ENCODE data around the gene TBC1D26.
"Not testable (repeated sequence)": the region's sequence is repeated elsewhere in the genome, so short reads cannot be mapped to it uniquely, and the experiment has no call there.

Gene TBC1D26

DNA sequence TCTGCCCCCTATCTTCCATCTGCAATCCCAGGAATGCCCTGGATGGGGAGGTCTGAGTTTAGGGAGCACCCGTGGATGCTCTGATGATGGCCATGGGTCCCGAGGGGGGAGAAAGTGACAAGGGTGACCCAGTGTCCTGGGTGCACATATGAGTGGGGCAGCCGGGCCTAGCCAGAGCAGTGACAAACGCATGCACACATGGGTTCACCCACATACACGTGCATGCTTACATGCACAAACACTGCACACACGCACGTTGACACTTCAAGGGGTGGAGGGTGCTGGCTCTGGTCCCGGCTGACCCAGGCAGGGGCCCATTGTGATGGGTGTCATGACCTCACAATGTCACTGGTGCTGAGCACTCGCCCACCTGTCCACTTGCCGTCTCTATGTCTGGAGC lies at the start of gene TBC1D26:
TBC1D26 (plus strand) TSS at position 384 of the 400 bp plus-strand sequence. CDS start 3,066 bp downstream, outside the sequence.
- H3K4me3 Mint-ChIP-seq; DNase-seq; H3K36me3 Mint-ChIP-seq (ENCODE audit: low read depth); H3K9me3 Mint-ChIP-seq; H3K27ac Mint-ChIP-seq; H3K4me1 Mint-ChIP-seq; H3K27me3 Mint-ChIP-seq (ENCODE audit: low read depth, poor library complexity): not testable (repeated sequence)

DNA sequence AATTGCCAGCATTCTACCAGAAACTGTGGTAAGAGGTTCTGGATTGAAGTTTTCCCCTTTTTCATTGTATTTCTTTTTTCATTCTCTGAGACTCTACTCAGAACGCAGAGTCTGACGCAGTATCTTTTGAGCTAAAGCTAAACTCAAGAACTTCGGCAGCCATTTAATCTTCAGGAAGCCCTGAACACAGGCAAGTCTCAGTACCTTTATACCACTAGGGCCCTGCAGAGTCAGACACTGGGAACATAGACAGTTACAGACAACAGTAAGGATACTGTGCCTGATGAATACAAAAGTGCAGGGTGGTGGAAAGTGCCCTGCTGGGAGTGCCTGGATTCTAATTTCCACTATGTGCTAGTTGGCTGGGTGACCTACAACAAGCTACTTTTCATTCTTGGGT lies 48.9 kb upstream of the TBC1D26 start:
- Mint-ChIP-seq H3K27me3 (ENCODE audit: low read depth, poor library complexity) (peaks cover 11% of the 10 kb centered on the region), H3K4me1 (peaks cover 40% of the 10 kb centered on the region), H3K36me3 (ENCODE audit: low read depth) (peaks cover 26% of the 10 kb centered on the region), H3K9me3 (peaks cover 13% of the 10 kb centered on the region), H3K4me3 (peak overlapping the region; percentile 93)
- not testable (repeated sequence) for DNase-seq, H3K27ac Mint-ChIP-seq

DNA sequence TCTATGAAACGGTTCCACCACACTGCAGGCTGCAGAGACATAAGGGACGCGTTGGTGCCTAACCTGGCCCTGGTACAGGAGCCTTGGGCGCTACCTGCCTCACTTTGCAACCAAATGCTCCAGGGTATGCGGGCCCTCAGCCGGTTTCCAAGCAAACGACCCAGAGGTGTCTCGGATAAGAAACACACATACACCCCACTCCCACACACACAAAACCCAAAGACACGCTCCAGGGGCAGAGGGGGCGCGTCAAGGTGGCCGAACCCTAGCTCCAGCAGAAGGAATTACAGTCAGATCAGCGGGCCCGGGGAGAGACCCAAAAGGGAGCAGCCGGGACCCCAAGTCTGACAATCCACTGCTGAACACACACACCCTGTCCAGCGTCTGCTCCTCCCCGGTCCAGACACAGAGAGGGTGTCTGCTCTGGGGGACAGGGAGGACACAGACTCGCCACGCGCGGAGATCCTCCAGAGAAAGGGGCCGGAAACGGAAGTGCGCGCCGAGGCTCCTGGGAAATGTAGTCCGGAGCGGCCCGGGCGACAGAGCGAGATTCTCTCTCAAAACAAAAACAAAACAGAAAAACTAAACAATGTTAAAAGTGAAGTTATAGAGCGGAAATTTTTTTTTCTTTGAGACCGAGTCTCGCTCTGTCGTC lies 48.1 kb upstream of the TBC1D26 start, which contains the start of gene TRIM16:
TRIM16 (minus strand) TSS at position 488 of the 655 bp plus-strand sequence. CDS start 32,702 bp downstream, outside the sequence.
- Mint-ChIP-seq H3K4me3 (peak within 1 kb of the TSS; percentile 93), H3K27me3 (ENCODE audit: low read depth, poor library complexity) (peaks cover 11% of the 10 kb centered on the region), H3K27ac (peak within 1 kb of the TSS; percentile 66), H3K4me1 (peaks cover 40% of the 10 kb centered on the region), H3K36me3 (ENCODE audit: low read depth) (peaks cover 20% of the 10 kb centered on the region), H3K9me3 (peaks cover 13% of the 10 kb centered on the region)
- peak; percentile 77 for DNase-seq

DNA sequence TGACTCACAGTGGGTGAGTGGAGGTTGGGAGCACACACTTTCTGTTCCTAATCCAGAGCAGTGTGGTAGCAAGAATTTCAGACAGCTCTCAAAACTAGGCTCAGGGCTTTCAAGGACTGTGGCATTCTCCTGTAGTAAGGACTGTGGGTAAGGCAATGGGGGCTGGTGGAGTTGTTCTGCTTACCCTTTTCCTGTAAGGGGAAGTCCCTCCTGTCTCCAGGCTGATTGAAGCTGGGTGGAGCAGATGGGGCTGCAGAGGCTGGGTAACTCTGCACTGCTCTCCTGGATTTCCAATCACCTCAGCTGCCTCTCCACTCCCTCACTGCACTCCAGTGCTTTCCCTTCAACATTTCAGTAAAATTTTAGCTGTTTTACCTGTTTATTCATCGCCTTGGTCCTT lies 44.6 kb upstream of the TBC1D26 start:
- not testable (repeated sequence) for H3K4me3 Mint-ChIP-seq; H3K27ac Mint-ChIP-seq; DNase-seq; H3K27me3 Mint-ChIP-seq (ENCODE audit: low read depth, poor library complexity); H3K36me3 Mint-ChIP-seq (ENCODE audit: low read depth)
- peaks cover 13% of the 10 kb centered on the region for H3K9me3 Mint-ChIP-seq
- H3K4me1 Mint-ChIP-seq: peaks cover 24% of the 10 kb centered on the region

DNA sequence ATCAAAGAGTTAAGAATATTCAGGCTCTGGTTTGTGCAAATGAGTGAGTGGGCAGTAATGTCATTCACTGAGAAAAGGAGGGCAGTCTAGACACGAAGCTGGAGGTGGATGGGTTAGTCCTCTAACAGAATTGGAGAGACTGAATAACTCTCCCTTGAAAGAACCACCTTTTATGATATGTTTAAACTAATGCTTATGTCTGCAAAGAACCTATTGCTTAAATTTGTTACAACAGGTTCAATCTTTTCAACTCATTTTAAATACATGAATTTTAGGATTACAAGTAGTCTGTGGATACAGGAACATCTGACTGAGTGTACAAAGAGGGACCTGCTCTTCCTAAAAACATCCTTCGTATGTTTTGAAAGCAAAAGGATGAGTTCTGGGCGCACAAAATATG lies 33.1 kb upstream of the TBC1D26 start:
- Mint-ChIP-seq H3K4me3 (peak overlapping the region; percentile 90), H3K9me3 (peaks cover 49% of the 10 kb centered on the region), H3K36me3 (ENCODE audit: low read depth) (peaks cover 39% of the 10 kb centered on the region), H3K4me1 (peaks cover 13% of the 10 kb centered on the region)
- DNase-seq; H3K27ac Mint-ChIP-seq; H3K27me3 Mint-ChIP-seq (ENCODE audit: low read depth, poor library complexity): not testable (repeated sequence)

DNA sequence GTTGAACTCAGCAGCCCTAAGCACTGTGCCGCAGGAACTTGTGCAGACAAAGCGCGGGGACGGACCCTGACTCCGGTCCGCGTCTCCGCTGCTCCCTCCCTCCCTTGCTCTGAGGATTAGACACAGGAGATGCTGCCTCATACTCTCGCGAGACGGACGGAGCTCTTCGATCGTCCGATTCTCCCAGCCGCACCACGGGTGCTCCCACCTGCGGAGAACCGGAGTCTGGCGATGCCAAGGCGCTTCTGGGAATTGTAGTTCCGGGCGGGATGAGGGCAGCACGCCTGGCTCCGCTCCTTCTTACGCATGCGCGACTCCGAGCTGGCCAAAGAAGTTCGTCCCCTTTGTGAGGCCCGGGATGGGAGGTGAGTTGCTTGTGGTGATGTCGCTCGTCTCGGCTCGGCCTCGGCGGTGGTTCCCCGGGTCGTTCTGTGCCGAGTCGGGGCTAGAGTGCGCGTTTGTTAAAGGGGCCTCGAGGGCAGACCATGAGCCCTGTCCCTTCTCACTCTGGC lies 32.6 kb upstream of the TBC1D26 start, which contains the start of gene ZNF286A:
ZNF286A (plus strand) TSS at position 340 of the 512 bp plus-strand sequence. CDS start 578 bp downstream, outside the sequence.
- H3K36me3 Mint-ChIP-seq (ENCODE audit: low read depth): peaks cover 42% of the 10 kb centered on the region
- H3K27ac Mint-ChIP-seq: peak within 1 kb of the TSS; percentile 68
- peaks cover 46% of the 10 kb centered on the region for H3K9me3 Mint-ChIP-seq
- peak; percentile 98 for DNase-seq
- H3K4me3 Mint-ChIP-seq: peak within 1 kb of the TSS; percentile 90
- peaks cover 13% of the 10 kb centered on the region for H3K4me1 Mint-ChIP-seq
- H3K27me3 Mint-ChIP-seq (ENCODE audit: low read depth, poor library complexity): not testable (repeated sequence)

DNA sequence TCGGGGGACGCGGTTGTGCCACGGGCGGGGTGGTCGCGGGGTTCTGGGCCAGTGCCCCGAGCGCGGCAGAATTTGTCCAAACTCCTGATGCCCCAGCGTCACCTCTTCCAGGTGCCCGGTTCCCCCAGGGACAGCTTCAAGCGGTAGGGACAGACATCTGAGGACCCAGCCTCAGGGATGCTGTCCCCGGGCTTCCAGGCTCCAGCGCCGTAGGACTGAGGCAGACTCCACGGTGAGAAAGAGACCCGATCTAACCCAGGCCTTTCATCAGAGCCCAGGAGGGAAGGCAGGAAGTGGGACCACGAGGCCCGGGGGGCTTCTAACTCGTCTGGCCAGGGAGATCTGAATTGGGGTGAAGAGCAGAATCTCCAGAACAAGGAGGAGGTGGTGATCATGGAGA lies 32.1 kb upstream of the TBC1D26 start:
- H3K27me3 Mint-ChIP-seq (ENCODE audit: low read depth, poor library complexity); DNase-seq; H3K27ac Mint-ChIP-seq: not testable (repeated sequence)
- Mint-ChIP-seq H3K4me1 (peaks cover 13% of the 10 kb centered on the region), H3K9me3 (peaks cover 51% of the 10 kb centered on the region), H3K36me3 (ENCODE audit: low read depth) (peaks cover 47% of the 10 kb centered on the region), H3K4me3 (peak overlapping the region; percentile 90)

DNA sequence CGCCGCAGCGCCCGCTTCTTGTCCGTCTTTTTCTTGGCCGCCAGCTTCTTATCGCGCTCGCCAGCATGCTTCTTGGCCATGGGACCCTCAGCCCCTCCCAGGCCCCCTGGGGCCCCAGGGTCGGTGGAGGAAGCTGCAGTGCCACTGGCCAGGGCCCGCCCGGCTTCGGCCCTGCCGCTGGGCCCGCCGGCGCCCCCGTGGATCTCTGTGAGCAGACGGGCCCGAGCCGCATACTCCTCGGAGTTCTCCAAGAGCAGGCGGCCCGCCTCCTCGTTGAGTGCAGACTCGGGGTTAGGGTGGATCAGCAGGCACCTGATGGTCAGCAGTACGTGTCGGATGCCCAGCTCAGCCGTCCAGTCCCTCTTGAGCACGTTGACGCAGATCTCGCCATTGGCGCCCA lies 27.8 kb upstream of the TBC1D26 start:
- not testable (repeated sequence) for H3K4me3 Mint-ChIP-seq; H3K27me3 Mint-ChIP-seq (ENCODE audit: low read depth, poor library complexity); H3K27ac Mint-ChIP-seq; DNase-seq; H3K4me1 Mint-ChIP-seq
- Mint-ChIP-seq H3K36me3 (ENCODE audit: low read depth) (peaks cover 86% of the 10 kb centered on the region), H3K9me3 (peaks cover 89% of the 10 kb centered on the region)

DNA sequence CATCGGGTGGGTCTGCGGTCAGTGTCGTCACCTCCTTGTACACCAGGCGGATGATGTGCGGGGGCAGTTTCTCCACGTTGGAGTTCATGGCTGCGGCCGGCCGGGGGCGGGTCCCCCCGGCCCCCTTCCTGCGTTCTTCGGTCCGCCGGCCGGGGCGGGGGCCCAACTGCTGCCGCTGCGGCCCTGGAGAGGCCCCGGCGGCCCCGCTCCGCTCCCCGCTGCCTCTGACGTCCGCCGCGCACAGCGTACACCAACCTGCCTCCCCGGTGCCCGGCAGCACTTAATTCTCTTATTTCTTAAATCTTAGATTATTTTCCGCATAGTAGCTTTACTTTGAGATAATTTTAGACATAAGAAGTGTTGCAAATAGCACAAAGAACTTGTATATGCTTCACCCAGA lies 27.3 kb upstream of the TBC1D26 start:
- not testable (repeated sequence) for H3K4me1 Mint-ChIP-seq; H3K27me3 Mint-ChIP-seq (ENCODE audit: low read depth, poor library complexity); H3K4me3 Mint-ChIP-seq; H3K27ac Mint-ChIP-seq; DNase-seq
- Mint-ChIP-seq H3K36me3 (ENCODE audit: low read depth) (peaks cover 92% of the 10 kb centered on the region), H3K9me3 (peaks cover 90% of the 10 kb centered on the region)

DNA sequence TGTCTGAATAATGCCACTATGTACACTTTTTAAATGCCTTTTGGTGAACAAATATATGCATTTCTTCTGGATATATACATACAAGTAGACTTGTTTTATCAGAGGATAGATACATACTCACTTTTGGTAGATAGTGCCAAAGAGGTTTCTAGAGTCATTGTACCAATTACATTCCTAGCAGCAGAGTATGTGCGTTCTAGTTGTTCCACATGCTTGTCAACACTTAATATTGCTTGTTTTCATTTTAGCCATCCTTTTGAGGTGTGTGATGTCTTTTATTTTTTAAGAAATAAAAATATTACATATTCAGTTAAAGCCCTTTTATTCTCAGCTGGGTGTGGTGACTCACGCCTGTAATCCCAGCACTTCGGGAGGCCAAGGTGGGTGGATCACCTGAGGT lies 23.2 kb upstream of the TBC1D26 start:
- not testable (repeated sequence) for H3K4me1 Mint-ChIP-seq; H3K27me3 Mint-ChIP-seq (ENCODE audit: low read depth, poor library complexity); DNase-seq; H3K4me3 Mint-ChIP-seq; H3K27ac Mint-ChIP-seq
- Mint-ChIP-seq H3K36me3 (ENCODE audit: low read depth) (peaks cover 99% of the 10 kb centered on the region), H3K9me3 (peaks cover 95% of the 10 kb centered on the region)

DNA sequence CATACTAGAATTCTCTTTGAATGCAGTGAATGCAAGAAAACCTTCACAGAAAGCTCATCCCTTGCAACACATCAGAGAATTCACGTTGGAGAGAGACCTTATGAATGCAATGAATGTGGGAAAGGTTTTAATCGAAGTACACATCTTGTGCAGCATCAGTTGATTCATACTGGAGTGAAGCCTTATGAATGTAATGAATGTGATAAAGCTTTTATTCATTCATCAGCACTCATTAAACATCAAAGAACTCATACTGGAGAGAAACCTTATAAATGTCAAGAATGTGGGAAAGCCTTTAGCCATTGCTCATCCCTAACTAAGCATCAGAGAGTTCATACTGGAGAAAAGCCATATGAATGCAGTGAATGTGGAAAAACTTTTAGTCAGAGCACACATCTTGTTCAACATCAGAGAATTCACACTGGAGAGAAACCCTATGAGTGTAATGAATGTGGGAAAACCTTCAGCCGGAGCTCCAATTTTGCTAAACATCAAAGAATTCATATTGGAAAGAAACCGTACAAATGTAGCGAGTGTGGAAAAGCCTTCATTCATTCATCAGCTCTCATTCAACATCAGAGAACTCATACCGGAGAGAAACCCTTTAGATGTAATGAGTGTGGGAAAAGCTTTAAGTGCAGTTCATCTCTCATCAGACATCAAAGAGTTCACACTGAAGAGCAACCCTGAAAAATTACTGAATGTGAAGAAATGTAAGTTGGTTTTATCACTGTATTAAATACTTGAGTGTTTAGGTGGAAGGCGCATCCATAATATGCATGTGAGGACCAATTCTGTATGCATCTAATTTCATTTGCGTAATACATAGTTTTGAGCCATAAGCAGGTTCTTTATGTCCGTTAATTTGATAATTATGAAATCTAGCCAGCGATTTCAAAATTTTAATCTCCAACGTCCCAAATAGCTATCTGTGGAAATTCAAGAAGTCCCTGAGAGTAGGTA lies 15.2 kb upstream of the TBC1D26 start:
- Mint-ChIP-seq H3K9me3 (peaks cover 93% of the 10 kb centered on the region), H3K36me3 (ENCODE audit: low read depth) (peaks cover 93% of the 10 kb centered on the region)
- H3K4me1 Mint-ChIP-seq; DNase-seq; H3K27me3 Mint-ChIP-seq (ENCODE audit: low read depth, poor library complexity); H3K27ac Mint-ChIP-seq; H3K4me3 Mint-ChIP-seq: not testable (repeated sequence)

DNA sequence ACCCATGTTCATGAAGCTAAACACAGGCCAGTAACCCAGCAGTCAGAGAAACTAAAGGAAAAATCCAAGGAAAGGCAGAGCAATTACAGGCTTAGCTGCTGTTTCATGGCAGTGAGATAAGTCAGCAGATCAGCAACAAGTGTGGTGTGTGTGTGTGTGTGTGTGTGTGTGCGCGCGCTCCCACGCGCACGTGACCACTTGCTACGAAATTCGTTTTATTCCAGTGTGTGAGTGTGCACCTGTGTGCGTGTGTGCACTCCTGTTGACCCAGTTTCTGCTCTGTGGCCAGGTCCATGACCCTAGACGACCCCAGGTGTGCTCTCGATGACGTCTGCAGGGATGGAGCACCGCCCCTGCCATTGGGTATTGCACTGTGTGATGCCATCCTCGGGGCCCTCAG lies 1.5 kb upstream of the TBC1D26 start:
- H3K36me3 Mint-ChIP-seq (ENCODE audit: low read depth): peaks cover 10% of the 10 kb centered on the region
- H3K9me3 Mint-ChIP-seq: peaks cover 15% of the 10 kb centered on the region

DNA sequence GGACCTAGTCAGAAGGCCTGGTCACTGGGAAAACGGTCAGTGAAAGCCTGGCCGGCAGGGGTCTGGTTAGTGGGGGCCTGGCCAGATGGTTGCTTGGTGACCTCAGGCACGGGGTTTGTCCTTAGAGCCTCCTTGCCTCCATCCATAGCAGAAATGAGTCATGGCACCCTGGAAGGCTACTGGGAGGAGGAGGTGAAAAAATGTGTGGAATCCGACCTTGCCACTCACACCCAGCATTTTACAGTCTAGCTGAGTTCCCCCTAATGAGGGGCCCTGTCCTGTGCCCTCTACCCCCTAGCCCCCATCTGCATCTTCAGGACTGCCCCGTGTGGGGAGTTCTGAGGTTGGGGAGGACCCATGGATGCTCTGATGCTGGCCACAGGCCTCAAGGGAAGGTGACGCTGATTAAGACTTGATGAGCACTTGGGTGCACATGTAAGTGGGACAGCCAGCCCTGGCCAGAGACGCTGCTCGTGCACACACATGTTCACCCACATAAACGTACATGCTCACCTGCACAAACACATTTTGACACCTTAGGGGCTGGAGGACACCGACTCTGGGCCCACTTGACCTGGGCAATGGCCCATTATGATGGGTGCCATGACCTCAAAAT lies 1.2 kb downstream of the TBC1D26 start:
- not testable (repeated sequence) for DNase-seq; H3K27ac Mint-ChIP-seq; H3K4me3 Mint-ChIP-seq; H3K4me1 Mint-ChIP-seq; H3K27me3 Mint-ChIP-seq (ENCODE audit: low read depth, poor library complexity); H3K36me3 Mint-ChIP-seq (ENCODE audit: low read depth); H3K9me3 Mint-ChIP-seq

More for the DNA sequence above, 1.5 kb upstream of the TBC1D26 start:
- DNase-seq; H3K27ac Mint-ChIP-seq; H3K27me3 Mint-ChIP-seq (ENCODE audit: low read depth, poor library complexity); H3K4me1 Mint-ChIP-seq; H3K4me3 Mint-ChIP-seq: not testable (repeated sequence)

DNA sequence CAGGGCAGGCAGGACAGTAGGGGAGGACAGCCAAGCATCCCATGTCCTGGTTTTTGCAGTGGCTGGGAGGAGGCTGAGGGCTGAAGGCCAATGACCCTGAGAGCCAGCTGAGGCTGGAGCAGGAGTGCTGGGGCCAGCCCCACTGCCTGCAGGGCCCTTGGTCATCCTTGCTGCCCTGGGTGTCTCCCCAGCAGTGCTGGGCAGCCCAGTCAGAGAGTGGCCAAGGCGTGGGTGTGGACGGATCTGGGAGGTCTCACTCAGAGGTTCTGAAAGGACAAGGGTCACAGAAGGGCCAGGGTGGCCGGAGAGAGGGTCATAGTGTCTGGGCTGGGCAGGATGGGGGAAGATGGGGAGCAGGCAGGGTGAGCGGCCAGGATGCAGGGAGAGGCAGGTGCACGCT lies 4.5 kb downstream of the TBC1D26 start:
- H3K4me3 Mint-ChIP-seq; H3K36me3 Mint-ChIP-seq (ENCODE audit: low read depth); H3K4me1 Mint-ChIP-seq; H3K27ac Mint-ChIP-seq; H3K27me3 Mint-ChIP-seq (ENCODE audit: low read depth, poor library complexity); H3K9me3 Mint-ChIP-seq; DNase-seq: not testable (repeated sequence)

All from nephron progenitor cell (in vitro differentiated cells).